Activated CD4-positive, alpha-beta T cell treated with anti-CD3 and anti-CD28 coated beads, Interleukin-2, Interleukin-4, amounts not matched to agents 100 ng/mL and 50 ng/mL, durations not matched to agents 16 hours and 8 hours (primary cell): ENCODE results near the gene APBB1.

Experiments
- DNase-seq: peaks from one replicate; pipeline ENCODE4 v3.0.0-alpha.2; 2020; ENCODE audit warnings: low spot score

The APBB1 gene

DNA sequence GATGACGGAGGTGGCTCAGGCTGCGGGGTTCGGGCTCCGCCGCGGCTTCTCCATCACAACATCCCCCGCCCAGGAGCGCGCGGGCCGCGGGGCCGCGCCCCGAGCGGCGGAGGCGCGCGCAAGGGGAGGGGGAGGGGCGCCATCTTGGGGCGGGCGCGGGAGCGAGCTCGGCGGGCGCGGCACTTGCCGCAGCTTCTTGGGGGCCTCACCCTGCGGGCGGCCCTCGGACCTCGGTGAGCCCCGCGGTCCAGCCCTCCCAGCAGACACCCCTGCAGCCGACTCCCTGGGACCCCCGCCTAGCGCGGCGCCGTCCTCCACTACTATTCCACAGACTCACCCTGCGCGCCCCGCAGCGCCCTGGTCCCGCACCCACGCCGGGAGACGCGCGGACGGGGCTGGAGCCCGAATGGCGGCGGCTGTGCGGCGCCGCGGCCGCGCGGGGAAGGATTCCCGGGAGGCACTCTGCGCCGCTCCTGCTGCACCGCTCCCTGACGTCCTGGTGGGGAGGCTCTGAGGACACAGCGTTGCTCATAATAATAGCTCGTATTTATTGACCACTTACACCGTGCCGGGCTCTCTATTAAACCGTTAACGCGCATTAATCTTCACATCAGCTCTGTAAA, at the start of gene APBB1:
Gene APBB1, minus strand, starts transcription at position 86 of the 623 bp plus-strand sequence. CDS start 7,747 bp downstream, outside the sequence.
- peak; percentile 59 for DNase-seq

DNA sequence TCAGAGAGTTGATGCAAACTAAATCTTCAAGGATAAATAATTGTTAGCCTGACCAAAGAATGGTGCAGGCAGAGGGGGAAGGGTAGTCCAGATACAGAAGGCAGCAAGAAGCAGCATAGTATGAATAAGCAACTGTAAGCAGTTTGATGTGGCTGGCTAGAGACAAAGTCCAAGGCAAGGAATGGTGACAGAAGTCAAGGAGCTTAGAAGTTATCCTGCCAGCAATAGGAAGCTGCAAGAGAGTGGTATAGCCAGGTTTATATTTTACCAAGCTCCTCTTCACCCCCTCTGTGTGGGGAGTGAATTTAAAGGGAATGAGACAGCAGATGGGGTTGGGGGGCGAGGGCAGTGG, 40.2 kb upstream of the APBB1 start:
- no peak for DNase-seq

DNA sequence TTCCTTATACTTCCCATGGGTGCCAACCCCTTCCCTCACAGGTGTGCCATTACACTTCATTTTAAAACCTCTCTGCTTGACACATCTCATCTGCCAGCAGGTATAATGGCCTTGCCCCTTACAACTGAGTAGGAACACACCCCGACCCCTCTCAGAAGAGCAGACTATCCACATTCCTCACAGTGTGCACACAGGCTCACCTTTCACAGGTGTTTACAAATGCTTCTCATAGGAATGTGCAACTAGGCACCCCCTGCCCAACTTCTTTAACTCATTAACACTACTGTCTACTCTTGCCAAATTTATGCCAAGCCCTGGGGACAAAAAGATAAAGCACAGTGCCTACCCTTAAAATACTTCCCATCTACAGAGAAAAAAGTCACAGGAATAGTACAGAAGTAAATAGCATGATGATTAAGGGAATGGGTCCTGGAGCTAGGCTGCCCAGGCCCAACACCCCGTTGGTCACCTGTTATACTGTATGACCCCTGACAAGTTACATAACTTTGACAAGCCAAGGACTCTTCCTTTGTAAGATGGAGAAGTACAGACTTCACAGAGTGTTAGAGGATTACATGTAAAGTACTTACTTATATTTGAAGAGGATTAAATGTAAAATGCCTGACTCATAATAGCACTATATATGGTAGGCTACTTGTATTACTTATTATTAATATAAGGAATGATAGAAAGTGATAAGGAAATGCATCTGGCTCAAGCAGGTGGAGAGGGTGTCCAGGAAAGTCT, 39.6 kb upstream of the APBB1 start:
- no peak for DNase-seq

DNA sequence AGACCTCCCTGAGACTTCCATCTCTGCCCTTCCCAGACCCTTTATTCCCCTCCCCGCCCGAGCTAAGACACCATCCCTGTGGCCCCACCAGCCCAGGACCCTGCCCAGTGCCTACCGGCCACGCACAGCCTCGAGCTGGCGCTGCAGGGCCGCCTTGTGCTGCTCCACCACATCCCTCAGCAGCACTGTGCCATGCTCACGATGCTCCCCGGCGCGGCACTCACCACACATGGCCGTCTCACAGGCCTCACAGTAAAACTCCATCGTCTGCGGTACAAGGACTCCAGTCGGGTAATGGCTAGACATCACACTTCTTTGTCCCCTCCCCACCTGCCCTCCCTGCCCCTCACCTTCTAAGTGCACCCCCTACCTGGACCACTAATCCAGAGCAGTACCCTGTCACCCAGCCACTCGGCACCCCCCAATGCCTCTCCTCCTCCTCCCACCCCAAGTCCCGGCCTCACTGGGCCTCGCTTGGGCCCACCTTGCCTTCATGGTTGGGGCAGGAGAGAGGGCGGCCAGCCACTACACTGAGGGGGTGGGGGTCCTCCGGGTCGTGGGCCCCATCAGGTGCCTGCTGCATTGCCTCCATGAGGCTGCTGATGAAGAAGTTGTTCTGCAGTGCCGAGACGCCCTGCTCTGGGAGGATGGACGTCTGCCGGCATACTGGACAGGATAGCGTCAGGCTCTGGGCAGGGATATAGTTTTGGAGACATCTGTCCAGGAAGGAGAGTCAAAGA, 38.9 kb upstream of the APBB1 start:
- no peak for DNase-seq

DNA sequence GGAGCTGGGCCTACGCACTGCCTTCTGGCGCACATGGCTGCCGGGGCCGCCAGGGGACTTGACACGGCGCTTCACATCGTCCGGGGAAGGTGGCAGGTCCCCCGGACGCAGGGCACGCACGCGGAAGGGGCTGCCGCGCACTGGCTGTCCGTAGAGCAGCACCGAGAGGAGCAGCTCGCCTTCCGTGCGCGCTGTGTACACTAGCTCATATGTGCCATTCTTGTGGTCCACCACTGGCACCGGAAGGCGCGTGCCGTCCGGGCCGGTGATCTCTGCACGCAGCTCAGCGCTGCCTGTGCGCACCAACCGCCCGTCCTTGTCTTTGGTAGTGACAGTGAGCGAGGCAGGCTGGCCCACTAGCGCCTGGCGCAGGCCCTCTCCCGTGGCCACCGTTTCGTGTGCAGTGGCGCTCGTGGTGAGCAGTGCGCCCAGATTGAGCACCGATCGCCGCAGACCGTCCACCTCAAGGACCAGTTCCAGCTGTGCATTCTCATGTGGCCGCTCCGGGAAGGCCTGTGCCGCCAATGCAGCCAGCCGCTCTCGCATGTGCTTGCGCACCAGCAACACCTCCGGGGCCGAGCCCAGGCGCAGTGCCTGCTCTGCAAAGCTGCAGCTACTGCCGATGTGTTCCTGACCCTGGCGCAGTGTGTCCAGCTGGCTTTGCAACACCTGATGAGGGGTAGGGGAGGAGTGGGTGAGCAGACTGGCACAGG, 37.6 kb upstream of the APBB1 start:
- DNase-seq, result no peak

DNA sequence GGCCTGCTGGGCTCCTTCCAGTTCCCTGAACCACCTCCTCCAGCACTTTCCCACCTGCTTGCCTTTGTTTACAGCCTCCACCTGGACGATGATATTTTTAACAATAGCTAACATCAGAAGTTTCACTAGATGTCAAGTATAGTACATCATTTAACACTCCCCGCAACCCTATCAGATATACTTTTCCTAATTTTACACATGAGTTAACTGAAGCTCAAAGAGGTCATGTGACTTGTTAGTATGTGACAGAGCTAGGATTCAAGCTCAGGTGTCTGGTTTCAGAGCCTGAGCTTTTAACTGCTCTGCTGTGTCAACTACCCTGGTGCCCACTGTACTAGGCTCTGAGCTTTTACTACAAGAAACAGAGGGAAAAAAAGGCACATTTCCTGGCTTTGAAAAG, 36.2 kb upstream of the APBB1 start:
- no peak for DNase-seq

DNA sequence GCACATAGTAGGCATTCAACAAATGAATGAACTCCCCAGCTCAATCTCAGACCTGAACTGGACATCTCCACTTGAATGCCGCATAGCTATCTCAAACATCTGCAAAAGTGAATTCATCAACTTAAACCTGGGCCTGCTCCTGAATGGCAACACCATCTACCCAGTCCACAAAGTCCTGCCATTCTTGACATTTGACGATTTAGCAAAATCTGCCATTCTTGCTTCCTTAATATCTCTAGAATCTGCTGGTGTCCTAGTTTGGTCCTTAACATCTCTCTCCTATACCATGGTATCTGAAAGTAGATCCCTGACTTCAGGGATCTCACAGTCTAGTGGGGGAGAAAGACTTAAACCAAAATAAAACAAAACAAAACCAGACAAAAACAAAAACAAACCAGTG, 34.3 kb upstream of the APBB1 start:
- no peak for DNase-seq

DNA sequence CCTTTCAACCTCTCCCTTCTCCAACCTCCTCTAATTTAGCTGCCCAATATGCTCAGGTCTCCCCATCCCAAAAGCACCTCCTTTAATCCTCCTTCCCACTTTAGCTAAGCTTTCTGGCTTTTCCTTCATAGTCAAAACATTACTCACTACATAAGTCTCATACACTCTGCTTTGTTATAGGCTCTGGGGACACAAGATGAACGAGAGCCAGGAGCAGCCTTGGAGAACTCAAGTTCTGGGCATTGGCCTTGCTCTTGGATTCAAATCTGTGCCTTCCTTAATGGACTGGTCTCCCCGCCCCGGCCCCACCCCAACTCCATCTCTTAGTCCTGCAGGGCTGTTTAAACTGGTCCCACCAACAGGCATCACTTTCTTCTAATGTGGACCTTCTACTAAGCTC, 33.3 kb upstream of the APBB1 start:
- DNase-seq, result no peak

DNA sequence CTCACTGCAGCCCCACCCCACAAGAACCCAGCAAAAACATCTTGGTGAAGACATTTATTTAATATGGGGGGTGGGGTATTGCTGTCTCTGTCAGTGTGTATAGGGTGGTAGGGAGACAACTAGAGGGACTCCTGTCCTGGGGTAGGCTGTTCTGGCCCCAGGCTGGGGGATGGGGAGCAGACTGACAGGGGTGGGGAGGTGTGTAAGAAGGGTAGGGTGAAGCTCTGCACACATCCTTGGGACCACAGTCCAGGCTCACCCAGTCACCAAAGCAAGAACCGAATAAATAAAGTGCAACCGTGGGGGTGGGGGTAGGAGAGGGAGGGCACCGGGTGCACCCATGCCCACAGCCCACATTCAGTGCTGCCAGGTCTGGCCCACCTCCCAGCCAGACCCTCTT, 29.7 kb upstream of the APBB1 start:
- no peak for DNase-seq

DNA sequence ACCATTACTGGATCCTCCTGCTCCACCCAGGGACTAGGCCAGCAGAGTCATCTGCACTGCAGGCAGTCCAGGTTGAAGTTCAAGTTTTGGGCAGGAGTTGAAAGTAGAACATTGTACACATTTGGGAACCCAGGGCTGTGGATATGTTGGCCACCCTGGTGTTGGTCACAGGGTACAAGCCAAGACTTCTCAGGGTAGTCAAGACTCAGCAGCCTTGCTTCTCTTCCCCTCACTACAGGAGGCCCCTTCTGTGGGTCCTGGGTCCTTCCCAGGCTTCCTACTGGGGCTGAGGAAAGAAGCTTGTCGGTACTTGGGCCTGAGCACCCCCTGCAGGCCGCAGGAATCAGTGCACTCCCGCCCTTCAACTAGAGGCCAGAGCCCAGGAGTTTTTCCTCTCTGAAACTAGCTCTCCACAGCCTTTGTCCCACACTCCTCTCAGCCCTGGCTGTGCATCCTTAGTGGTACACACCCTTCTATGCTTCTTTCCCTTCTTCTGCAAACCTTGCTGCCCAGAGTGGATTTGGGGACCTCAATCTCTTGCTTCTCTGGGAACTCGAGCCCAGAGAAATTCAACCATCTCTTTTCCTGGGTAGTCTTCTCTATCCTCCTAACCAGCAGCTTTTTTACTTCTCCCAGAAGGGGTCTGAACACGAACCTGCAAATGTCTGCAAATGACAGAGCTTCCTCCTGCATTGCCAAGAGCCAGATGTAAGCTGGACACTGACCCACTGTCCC, 24.5 kb upstream of the APBB1 start:
- DNase-seq, result peak; percentile 52

DNA sequence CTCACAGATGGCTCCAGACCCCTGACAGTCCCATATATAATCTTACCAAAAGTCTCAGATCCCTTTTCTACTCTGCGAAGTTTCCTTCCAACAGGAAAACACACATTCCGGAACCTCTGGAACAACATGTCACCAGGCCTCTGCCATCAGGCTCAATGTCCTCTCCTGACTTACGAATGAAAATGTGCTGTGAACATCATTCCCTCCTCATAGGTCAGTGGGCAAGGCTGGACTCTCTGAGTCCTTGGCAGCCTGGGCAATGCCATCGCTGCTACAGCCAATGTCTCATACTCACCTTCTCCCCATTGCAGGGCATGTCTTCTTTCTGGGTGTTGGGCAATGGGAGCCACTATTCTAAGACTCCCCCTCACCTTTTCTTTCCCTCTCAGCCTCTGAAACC, 23.5 kb upstream of the APBB1 start:
- no peak for DNase-seq

DNA sequence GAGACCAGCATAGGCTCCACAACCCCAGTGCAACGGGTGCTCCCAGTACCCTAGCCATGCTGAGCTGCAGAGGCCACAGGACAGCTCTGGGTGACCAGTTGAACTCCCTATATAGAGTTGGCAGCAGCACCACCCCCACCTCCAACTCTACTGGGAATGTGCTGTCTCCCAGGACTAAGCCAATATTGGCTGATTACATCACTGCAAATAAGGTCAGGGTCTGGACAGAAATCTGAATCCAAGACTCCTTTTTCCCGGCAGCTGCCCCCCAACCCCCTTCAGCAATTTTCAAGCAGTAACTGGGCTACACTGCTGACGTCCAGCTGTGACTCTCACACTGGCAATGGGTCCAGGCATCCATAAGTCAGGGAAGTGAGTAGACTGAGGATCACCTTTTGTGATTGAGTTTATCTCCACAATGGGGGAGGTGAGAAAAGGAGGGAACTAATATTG, 22.0 kb upstream of the APBB1 start, which contains the start of gene HPX:
Gene HPX, minus strand, starts transcription at position 82 of the 453 bp plus-strand sequence. Its CDS starts 24 bp downstream, at position 58.
- DNase-seq, result no peak

DNA sequence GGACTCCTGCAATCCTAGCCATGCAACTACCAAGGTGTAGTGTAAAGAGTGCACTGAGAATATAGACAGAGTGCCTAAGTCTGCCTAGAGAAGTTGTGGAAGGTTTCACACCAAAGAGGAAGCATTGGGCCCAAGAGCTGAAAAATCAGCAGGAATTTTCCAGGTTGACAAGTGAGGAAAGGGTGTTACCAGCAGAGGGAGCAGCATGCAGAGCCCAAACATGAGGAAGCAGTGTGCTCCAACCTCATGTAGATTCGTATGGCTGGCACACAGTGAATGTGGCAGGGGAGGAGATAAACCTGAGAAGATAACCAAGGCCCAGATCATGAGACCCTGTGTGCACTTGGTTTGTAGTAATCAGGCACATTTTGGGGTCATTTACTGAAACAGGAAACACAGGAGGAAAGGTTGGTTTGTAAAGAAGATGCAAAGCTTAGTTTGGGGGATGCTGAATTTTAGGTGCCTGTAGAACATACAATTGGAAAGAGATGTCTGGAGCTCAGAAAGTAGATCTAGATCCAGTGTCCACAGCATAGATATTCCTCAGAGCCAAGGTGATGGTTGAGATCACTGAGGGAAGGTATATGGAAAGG, 20.2 kb upstream of the APBB1 start:
- DNase-seq, result peak; percentile 33

DNA sequence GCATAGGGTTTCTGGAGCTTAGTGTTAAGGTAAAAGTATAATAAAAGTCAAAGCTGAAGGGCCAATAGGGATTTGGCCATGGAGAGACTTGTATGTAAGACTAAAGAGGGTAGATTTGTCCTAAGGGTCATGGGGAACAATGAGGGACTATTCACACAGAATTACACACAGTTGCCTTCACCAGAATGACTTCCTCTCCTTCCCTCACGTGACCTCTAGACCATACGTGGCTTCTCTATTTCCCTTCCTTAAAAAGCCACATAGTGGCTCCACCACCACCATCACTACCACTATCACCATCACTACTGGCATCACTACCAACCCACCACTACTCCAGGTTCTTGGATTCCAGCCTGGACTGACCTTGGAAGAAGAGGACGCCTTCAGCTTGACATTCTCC, 19.1 kb upstream of the APBB1 start:
- no peak for DNase-seq

DNA sequence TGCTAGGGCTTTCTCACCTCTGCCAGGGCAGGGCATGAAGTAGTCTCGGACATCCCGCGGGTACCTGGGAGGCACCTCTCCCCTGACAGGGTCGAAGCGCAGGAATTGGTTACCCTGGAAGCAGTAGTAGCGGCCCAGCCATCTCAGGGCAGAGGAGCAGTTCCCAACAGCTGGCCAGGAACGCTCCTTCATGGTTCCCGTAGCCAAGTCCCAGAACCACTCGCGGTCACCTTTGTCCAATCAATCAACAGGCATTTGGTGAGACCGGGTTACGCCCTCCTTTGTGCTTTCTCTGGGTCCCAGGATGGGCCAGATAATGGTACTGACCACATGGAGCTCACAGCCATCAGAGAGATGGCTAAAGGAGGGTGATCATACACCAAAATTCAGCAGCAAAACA, 18.5 kb upstream of the APBB1 start:
- DNase-seq, result no peak

DNA sequence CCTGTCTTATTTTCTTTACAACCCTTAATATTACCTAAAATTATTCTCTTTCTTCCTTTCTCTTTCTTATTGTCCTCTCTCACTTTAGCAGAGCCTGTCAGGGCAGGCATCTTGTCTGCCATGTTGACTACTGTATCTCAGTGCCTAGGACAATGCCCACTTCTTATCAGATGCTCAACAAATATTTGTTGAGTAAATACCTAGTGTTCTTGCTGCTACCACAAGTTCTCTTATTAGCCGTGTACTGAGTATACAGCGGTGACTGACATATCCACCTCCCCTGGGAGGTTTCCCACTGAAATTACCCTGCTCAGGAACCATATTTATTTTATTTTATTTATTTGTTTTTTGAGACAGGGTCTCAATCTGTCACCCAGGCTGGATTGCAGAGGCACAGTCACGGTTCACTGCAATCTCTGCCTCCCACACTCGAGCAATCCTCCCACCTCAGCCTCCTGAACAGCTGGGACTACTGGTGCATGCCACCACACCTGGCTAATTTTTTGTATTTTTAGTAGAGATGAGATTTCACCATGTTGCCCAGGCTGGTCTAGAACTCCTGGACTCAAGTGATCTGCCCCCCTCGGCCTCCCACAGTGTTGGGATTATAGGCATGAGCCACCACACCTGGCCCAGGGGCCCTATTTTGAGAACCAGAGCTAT, 15.2 kb upstream of the APBB1 start:
- DNase-seq, result no peak

DNA sequence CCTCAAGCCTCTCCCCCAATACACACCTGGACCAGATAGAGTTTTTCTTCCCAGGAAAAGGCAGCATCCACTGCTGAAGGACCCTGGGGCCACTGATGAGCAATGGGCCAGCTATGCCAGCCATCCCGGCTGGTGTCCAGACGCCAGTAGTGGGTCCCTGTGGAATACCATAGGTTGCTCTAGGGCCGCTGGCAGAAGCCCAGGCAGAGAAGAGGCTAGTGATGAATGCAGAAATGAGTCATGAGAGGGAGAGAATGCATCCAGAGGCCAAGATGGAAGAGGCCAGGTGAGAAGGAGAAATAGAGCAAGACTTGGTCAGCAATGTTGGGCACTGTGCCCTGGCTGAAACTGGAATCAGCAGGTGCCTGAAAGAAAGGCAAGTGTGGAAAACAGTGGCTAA, 13.0 kb upstream of the APBB1 start:
- DNase-seq, result no peak

DNA sequence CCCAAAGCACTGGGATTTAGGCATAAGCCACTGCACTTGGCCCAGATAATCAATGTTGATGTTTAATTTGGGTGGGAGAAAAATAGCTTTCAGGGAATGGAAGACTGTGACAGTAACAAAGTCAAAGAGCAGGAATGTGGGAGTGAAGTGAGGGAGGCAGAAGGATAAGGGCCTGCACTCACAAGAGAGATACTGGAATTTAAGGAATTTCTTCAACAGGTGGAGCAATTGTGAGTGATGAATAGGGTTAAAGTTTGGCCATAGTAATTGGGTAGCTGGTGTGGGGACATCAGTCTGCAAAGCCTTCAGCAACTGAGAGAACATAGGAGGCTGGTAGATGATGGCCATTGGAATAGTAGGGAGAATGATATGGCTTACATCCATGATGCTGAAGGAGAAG, 8.6 kb upstream of the APBB1 start:
- no peak for DNase-seq

DNA sequence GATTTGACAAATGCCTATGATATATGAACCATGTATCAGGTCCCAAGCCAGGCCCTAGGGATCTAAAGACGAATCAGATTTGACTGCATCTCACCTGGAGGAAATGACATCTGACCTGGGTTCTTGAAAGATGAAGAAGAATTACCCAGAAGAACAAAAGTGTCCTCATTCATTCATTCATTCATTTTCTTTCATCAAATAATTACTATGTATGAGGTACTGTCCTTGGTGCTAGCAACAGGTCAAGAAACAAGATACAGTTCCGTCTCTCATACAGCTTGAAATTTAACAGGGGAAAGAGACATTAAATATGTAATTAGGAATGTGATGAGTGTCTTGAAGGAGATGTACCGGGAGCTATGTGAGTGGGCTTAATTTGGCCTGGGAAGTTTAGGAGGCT, 1.8 kb upstream of the APBB1 start:
- DNase-seq, result no peak

DNA sequence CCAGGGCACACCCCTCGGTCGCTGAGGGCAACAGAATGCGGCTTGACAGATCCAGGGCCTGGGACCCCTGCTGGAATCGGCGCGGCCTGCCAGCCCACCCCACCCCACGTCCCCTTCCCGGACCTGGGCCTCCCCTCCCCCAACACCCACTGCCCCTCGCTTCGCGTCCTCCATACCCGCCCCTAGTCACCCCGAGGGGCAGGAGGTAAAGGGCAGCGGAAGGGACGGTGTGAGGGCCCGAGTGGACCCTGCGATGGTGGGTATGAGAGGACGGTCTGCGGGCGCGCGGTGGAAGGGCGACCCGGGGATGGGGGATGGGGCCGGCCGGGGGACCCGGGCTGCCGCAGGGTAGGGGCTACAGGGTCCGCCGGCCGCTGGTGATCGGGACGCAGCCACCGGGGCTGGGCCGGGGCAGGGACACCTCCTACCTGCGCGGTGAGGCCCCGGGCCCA, 311 bp downstream of the APBB1 start:
- no peak for DNase-seq
